Trophoblast cell (in vitro differentiated cells and primary cell): ENCODE data around the gene GOLGA8N. TPM values are rescaled to one million over a fixed set of nuclear protein-coding genes. Genes with fewer than 3 reads are reported as not detected.
"Not testable (repeated sequence)": the region's sequence is repeated elsewhere in the genome, so short reads cannot be mapped to it uniquely, and the experiment has no call there.

Source experiments
- DNase-seq, 2 donors: peaks; one replicate each; pipeline ENCODE4 v3.0.0-alpha.2; 2016
- H2AFZ ChIP-seq: 2 replicates; pipeline ENCODE4 v1.6.1; 2013; ENCODE audit warnings: low read length, moderate library complexity, mild to moderate bottlenecking; ENCODE audit not compliant: insufficient read depth, poor library complexity
- H2AK5ac ChIP-seq: 2 replicates; pipeline ENCODE4 v1.6.1; 2013; ENCODE audit warnings: mild to moderate bottlenecking, low read length
- H2BK120ac ChIP-seq: 2 replicates; pipeline ENCODE4 v1.6.1; 2013; ENCODE audit warnings: low read length, mild to moderate bottlenecking, moderate library complexity; ENCODE audit not compliant: insufficient read depth, poor library complexity
- H2BK12ac ChIP-seq: 2 replicates; pipeline ENCODE4 v1.6.1; 2013; ENCODE audit warnings: mild to moderate bottlenecking, low read length, moderate library complexity
- H2BK5ac ChIP-seq: 2 replicates; pipeline ENCODE4 v1.6.1; 2013; ENCODE audit warnings: low read length, low read depth, moderate library complexity, mild to moderate bottlenecking; ENCODE audit not compliant: poor library complexity
- H3K14ac ChIP-seq: 2 replicates; pipeline ENCODE4 v1.6.1; 2013; ENCODE audit warnings: mild to moderate bottlenecking, low read length
- H3K18ac ChIP-seq: 2 replicates; pipeline ENCODE4 v1.6.1; 2013; ENCODE audit warnings: mild to moderate bottlenecking, low read length
- H3K23ac ChIP-seq: 2 replicates; pipeline ENCODE4 v1.6.1; 2013; ENCODE audit warnings: low read length
- H3K27ac ChIP-seq: 2 replicates; pipeline ENCODE4 v1.5.1; 2013; ENCODE audit warnings: low read depth, mild to moderate bottlenecking, inconsistent platforms, low read length, moderate library complexity
- H3K27me3 ChIP-seq: 2 replicates; pipeline ENCODE4 v1.6.1; 2013; ENCODE audit warnings: inconsistent platforms, mild to moderate bottlenecking, low read length, moderate library complexity; ENCODE audit not compliant: insufficient read depth
- H3K36me3 ChIP-seq, 2 experiments: 1 replicate in 1 of 2; 2 replicates in 1 of 2; pipeline ENCODE4 v1.6.1; 2013; ENCODE audit warnings: low read length in 2 of 2, mild to moderate bottlenecking in 2 of 2, moderate library complexity in 1 of 2; ENCODE audit not compliant: insufficient read depth in 2 of 2, control insufficient read depth in 1 of 2
- H3K4ac ChIP-seq: 2 replicates; pipeline ENCODE4 v1.6.1; 2013; ENCODE audit warnings: low read depth, mild to moderate bottlenecking, low read length, moderate library complexity
- H3K4me1 ChIP-seq, 2 experiments: 1 replicate in 1 of 2; 2 replicates in 1 of 2; pipeline ENCODE4 v1.6.1; 2013; ENCODE audit warnings: low read length in 2 of 2, mild to moderate bottlenecking in 2 of 2, moderate library complexity in 1 of 2; ENCODE audit not compliant: insufficient read depth in 2 of 2, control insufficient read depth in 1 of 2
- H3K4me2 ChIP-seq: 2 replicates; pipeline ENCODE4 v1.6.1; 2013; ENCODE audit warnings: inconsistent platforms, mild to moderate bottlenecking, low read length, moderate library complexity
- H3K4me3 ChIP-seq: 2 replicates; pipeline ENCODE4 v1.5.1; 2013; ENCODE audit warnings: mild to moderate bottlenecking, low read depth, low read length, inconsistent platforms
- H3K79me1 ChIP-seq: one replicate; pipeline ENCODE4 v1.6.1; 2013; ENCODE audit warnings: low read length
- H3K79me2 ChIP-seq: 2 replicates; pipeline ENCODE4 v1.6.1; 2013; ENCODE audit warnings: low read length, mild to moderate bottlenecking; ENCODE audit not compliant: control insufficient read depth, insufficient read depth, poor library complexity
- H3K9ac ChIP-seq: 2 replicates; pipeline ENCODE4 v1.6.1; 2013; ENCODE audit warnings: mild to moderate bottlenecking, low read length
- H3K9me3 ChIP-seq: 2 replicates; pipeline ENCODE4 v1.6.1; 2013; ENCODE audit warnings: low read depth, mild to moderate bottlenecking, control low read depth, inconsistent platforms, low read length; ENCODE audit not compliant: insufficient read depth
- H4K12ac ChIP-seq: 2 replicates; pipeline ENCODE4 v1.6.1; 2013; ENCODE audit warnings: low read depth, mild to moderate bottlenecking, low read length, moderate library complexity
- H4K8ac ChIP-seq: 2 replicates; pipeline ENCODE4 v1.6.1; 2013; ENCODE audit warnings: low read depth, mild to moderate bottlenecking, low read length, moderate library complexity
- H4K91ac ChIP-seq: one replicate; pipeline ENCODE4 v1.6.1; 2013; ENCODE audit warnings: low read depth, mild to moderate bottlenecking, low read length, moderate library complexity
- WGBS: extraction: QIAGEN DNeasy Blood & Tissue Kit; methylation state at CpG from one replicate; pipeline ENCODE4 v1.1.7; 2013; ENCODE audit warnings: missing lambda C conversion rate; ENCODE audit not compliant: insufficient read length, insufficient coverage; ENCODE audit errors: extremely low coverage; 5-methylcytosine and 5-hydroxymethylcytosine counted together
- polyA plus RNA-seq: library from polyadenylated mRNA; stranded (reverse); fragments of 200-250 nt; gene quantifications from 2 replicates; pipeline ENCODE4 v1.2.3, GENCODE V29; 2013

Gene GOLGA8N
- polyA plus RNA-seq, result 0.60 and 0.67 TPM in 2 replicates

DNA sequence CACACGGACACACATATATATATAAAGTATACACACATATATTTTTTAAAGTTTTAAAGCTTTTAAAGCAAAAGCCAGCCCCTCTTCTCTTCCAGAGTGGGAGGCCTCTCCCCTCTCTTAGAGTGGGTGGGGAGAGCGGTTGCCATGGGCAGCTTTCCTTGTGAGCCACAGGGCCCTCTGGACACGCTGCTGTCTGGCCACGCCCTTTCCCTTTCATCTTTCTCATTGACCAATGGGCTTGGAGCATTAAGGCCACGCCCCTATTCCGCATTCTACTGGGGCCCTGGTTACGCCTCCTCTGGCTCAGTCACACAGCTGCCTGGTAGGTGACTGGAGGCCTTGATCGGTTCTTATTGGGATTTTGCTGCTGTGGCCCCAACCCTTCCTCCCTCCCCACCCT is at the start of gene GOLGA8N:
GOLGA8N (plus strand) TSS at position 306 of the 400 bp plus-strand sequence.
- WGBS, result no CpG with 5 or more reads among the region's 8 CpGs
- not testable (repeated sequence) for H2BK5ac ChIP-seq, H2AFZ ChIP-seq

DNA sequence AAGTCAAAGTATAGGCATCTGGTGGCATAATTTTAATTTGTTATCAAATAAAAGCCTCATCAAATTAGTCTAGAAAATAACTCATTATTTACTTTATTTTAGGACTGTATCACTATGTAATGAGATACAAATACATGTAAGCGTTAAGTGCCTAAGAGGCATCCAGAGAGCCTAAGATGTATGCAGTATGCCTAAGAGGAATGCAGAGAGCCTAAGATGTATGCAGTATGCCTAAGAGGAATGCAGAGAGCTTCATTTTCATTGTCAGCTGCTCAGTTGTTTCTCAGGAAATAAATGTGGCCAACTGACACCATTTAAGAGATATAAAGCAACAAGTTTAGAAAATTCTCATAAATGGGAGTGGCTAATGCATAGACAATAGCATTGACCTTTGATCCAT is 49.8 kb upstream of the GOLGA8N start:
- no CpG with 5 or more reads among the region's 1 CpG for WGBS
- H2BK12ac ChIP-seq, H3K4me2 ChIP-seq, H3K79me2 ChIP-seq, H3K27ac ChIP-seq, H3K4ac ChIP-seq, H4K12ac ChIP-seq, H3K4me1 ChIP-seq, H4K8ac ChIP-seq, H2AFZ ChIP-seq, H2AK5ac ChIP-seq, H3K79me1 ChIP-seq, H3K9ac ChIP-seq, DNase-seq, H3K27me3 ChIP-seq, H2BK120ac ChIP-seq, H3K4me3 ChIP-seq, H4K91ac ChIP-seq, H2BK5ac ChIP-seq, H3K18ac ChIP-seq, H3K14ac ChIP-seq, H3K9me3 ChIP-seq, H3K23ac ChIP-seq, H3K36me3 ChIP-seq: not testable (repeated sequence)

More for the DNA sequence above, at the start of gene GOLGA8N:
- H3K14ac ChIP-seq, H4K91ac ChIP-seq, H3K4ac ChIP-seq, DNase-seq, H3K79me1 ChIP-seq, H3K79me2 ChIP-seq, H3K4me2 ChIP-seq, H2AK5ac ChIP-seq, H3K4me3 ChIP-seq, H3K23ac ChIP-seq, H2BK12ac ChIP-seq, H3K9me3 ChIP-seq, H3K36me3 ChIP-seq, H3K27ac ChIP-seq, H2BK120ac ChIP-seq, H3K27me3 ChIP-seq, H3K18ac ChIP-seq, H4K12ac ChIP-seq, H3K9ac ChIP-seq, H3K4me1 ChIP-seq, H4K8ac ChIP-seq: not testable (repeated sequence)

DNA sequence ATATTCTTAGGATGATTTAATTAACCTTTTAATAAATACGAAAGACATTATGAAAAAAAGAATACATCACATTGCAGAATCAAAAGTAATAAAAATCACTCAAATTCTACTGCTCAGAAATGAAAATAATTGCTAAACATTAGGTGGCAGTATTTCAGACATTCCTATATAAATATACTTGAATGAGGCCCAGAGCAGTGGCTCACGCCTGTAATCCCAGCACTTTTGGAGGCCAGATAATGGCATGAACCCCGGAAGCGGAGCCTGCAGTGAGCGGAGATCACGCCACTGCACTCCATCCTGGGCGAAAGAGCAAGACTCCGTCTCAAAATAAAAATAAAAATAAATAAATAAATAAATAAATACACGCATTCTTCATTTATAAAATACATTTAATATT is 48.1 kb upstream of the GOLGA8N start:
- not testable (repeated sequence) for DNase-seq, H3K4me3 ChIP-seq, H3K9me3 ChIP-seq, H4K12ac ChIP-seq, H2AFZ ChIP-seq, H2AK5ac ChIP-seq, H3K36me3 ChIP-seq, H3K9ac ChIP-seq, H3K79me2 ChIP-seq, H3K4me2 ChIP-seq, H4K8ac ChIP-seq, H2BK5ac ChIP-seq, H2BK12ac ChIP-seq, H3K18ac ChIP-seq, H3K4me1 ChIP-seq, H3K79me1 ChIP-seq, H3K23ac ChIP-seq, H4K91ac ChIP-seq, H3K4ac ChIP-seq, H2BK120ac ChIP-seq, H3K14ac ChIP-seq, H3K27me3 ChIP-seq, H3K27ac ChIP-seq
- no CpG with 5 or more reads among the region's 9 CpGs for WGBS

DNA sequence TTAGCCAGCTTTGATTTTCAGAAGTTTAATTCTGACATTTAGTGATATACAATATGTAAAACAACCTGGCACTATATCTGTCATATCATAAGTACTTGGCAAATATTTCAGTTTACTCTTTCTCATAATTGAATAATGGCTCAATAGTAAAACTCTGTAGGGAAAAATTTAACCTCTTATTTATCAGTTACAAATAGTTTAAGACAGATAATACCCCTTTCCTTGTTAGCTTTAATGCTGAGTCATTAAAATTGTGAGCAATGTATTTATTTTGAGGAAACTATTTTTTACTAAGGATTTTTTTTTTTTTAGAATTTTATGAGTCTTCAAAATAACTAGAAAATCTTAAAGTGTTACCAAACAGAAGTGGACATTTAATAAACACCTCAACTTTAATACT is 38.7 kb upstream of the GOLGA8N start:
- not testable (repeated sequence) for H2BK5ac ChIP-seq, H2AK5ac ChIP-seq, H3K9ac ChIP-seq, H2BK12ac ChIP-seq, H3K36me3 ChIP-seq, H4K12ac ChIP-seq, H3K23ac ChIP-seq, H3K79me2 ChIP-seq, H3K9me3 ChIP-seq, H3K27me3 ChIP-seq, H3K4ac ChIP-seq, H3K14ac ChIP-seq, H3K4me3 ChIP-seq, DNase-seq, H4K91ac ChIP-seq, H4K8ac ChIP-seq, H3K27ac ChIP-seq, H3K79me1 ChIP-seq, H2AFZ ChIP-seq, H3K4me2 ChIP-seq, H3K4me1 ChIP-seq, H2BK120ac ChIP-seq, H3K18ac ChIP-seq
